Inflammatory macrophage (primary cell): ENCODE measurements around the gene KLF13.

Experiments used
- DNase-seq, 2 donors: peaks; one replicate each; pipeline ENCODE4 v3.0.0-alpha.2; 2020 to 2022

KLF13 gene

DNA sequence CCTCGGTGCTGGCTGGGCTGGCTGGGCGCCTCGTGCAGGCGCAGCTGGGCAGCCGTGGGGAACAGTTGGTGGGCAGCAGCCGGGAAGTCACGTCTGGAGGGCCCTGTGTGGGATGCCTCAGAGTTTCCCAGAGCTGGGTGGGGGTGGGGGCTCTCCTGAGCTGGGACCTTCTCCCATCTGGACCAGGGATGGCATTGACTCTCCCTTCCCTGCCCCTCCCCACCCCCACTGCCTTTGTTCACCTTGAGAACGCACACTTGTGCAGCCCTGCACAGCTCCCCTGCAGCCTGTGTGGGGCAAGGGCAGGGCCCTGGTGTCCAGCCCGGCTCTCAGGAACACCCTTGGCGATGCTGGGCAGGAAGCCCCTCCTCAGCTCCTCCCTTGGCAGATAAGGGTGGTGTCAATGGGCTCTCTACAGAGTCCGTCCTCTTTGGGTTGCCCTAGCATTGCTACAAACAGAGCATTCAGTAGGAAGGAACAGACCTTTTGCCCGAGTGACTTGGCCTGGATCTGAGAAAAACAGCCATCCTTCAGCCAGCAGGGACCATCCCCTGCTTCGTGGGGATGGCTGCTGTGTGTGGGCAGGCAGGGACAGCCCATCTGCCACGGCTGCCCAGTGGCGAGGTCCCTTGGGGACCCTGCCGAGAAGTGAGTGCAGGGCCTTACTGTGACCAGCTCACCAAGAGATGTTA lies 25.5 kb upstream of the KLF13 start:
- no peak for DNase-seq

DNA sequence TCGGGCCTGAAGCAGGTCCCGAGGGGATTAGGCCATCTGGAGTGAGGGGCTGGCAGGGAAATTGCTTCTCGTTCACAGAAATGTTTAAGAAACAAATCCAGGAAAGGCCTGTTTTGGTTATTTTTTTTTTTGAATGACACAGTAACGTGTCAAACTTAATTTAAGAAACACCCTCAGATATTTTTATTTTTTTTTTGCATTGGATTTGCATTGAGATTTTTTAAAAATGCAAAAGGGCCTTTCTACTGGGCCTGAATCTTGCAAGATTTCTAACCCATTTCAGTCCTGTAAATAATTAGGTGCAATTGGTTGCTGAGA lies 25.0 kb upstream of the KLF13 start:
- no peak for DNase-seq

- no peak for DNase-seq
These were observed 24.5 kb upstream of the KLF13 start for GRCh38 chr15:31302029-31302657.

GRCh38 chr15:31302778-31303725 lies 23.6 kb upstream of the KLF13 start:
- DNase-seq: peak; percentile 46 to 59

DNA sequence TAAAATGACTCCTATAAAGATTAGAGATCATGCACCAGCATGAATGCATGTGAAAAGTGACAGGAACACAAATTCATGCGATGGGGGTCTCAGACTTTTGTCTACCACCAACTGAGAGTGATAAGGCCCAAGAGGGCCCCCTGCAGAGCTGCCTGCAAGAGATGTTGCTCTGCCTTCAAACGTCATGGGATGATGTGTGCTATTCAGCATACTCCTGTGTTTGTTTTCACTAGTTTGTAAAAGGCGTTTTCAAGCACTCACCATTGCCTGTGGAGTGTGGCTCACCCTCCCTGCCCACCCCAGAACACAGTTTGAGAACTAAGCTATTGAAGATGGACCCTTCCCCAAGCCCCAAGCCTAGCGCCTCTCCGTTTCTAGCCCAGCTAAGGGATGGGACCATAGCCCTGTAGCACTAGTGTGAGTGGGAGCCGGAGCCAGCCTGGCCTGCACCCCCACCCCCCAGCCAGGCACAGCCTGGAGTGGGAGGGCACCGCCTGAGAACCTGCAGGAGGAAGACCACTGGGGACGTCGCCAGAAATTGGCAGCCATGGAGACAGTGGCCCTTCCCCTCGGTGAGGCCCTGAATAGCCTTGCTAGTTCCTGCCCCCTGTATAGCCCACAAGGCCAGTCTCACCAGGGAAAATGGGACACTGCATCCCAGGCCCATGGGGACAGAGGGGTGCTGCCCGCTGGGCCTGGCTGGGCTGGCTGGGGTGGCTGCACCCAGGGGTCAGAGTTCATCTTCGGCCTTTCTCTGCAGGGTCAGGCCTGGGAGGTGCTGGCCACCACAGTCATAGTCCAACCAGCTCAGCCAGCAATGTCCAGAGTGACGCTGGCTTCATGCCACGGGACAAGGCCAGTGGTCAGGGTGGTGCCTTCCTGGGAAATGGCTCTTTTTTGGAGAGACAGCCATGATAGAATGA lies 22.6 kb upstream of the KLF13 start:
- DNase-seq: peak in 1 of 2 donors; percentile 10

GRCh38 chr15:31304751-31305365 lies 21.8 kb upstream of the KLF13 start:
- no peak for DNase-seq

DNA sequence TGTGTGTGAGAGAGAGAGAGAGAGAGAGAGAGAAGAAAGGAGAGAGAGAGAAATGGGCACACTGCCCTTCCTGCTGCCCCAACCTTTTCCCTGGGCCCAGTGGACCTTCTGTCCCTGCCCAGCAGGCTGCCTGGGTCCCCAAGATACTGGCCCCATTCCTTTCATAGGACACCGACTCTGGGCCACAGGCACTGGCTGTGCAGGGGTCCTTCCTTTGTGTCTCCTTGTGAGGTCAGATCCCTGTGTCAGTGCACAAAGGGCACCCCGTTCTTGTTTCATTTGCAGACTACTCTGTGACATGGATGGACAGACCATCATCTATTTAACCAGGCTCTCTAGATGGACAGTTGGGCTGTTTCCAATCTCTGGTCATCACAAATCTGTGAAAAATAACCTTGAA lies 21.3 kb upstream of the KLF13 start:
- DNase-seq: no peak

GRCh38 chr15:31305796-31306425 lies 20.7 kb upstream of the KLF13 start:
- DNase-seq: no peak

GRCh38 chr15:31306426-31307269 lies 20.0 kb upstream of the KLF13 start:
- no peak for DNase-seq

GRCh38 chr15:31307270-31308184 lies 19.1 kb upstream of the KLF13 start:
- no peak for DNase-seq

DNA sequence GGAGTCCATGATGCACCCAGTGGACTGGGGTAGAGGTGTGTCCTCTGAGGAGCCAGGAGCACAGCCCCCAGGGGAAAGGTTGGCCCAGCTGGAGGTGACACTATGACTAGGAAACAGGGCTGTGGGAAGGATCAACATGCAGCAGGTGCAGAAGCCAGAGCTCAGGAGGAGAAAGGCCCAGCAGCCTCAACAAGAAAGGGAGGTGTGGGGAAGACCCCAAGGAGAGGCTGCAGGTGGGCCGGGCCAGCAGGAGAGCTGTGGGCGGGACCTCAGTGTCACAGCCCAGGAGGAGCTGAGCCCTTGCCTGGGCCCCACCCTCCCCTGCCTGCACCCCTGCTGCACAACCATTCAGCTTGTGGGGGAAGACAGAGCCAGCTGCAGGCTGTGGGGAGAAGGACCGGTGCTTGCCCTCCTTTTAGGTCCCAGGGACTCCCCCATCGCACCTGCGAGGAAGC lies 18.4 kb upstream of the KLF13 start:
- no peak for DNase-seq

DNA sequence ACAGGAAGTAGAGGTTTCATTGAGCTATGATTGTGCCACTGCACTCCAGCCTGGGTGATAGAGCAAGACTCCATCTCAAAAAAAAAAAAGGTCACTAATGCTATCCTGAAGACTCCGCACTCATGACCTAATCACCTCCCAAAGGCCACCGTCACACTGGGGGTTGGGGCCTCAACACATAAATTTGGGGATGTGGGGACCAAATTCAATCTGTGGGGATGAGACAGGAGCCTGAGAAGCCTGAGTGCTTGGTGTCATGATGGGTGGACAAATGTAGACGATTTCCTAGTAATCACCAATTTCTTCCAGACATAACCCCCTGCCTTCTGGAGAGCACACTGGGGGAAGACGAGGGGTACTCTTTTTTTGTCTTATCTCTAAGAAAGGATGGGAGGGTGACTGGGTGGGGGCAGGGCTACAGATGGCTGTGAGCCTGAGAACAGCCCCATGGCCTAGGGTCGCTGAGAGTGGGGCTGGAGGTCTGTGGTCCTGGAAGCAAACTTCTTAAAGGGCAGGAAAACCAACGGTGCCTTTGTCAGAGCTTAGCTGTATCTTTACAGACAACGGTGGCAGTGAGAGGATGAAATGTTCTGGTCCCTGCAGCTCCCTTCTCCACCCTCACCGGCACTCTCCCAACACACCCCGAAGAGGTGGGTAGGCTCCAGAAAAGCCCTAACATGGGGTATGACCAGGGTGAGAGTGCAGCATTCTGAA lies 16.6 kb upstream of the KLF13 start:
- DNase-seq: no peak

DNA sequence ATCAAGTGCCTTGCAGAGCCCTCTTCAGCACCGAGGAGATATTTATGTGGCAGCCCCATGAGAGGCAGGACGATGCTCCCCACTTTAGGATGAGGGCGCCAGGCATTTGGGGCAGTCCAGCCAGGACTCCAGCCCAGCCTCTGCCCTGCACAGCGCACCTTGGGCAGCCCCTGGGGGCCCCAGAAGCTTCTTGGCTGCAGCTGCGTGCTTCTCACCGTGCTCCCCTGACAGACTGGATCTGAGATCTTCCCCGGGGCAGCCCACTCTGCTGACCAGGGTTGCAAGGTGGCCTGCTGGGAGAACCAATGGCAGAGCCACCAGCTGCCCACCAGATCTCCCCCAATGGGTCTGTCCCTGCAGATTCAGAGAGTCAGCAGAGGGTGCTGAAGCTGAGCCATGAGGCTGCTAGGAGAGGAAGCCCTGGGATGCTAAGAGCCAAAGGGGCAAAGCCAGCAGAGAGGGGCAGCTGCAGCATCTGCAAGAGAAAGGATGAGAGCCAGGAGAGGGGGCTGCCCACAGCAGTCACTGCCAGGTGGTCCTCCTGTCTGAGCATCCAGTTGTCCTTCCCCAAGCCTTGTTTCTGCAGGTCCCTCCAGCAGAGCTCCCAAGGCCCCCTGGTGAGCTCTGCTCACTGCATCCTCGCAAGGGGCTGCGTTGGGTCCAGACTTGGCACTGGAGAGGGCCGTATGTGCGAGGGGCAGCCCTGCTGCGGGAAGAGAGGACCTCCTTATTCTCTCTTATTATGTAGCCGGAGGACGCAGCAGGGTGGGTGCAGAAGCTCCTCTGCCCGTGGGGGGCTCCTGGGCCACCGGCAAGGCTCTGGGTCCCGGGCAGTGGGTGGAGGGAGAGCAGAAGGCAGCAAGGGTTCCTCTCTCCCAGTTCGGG lies 14.7 kb upstream of the KLF13 start:
- DNase-seq: no peak

DNA sequence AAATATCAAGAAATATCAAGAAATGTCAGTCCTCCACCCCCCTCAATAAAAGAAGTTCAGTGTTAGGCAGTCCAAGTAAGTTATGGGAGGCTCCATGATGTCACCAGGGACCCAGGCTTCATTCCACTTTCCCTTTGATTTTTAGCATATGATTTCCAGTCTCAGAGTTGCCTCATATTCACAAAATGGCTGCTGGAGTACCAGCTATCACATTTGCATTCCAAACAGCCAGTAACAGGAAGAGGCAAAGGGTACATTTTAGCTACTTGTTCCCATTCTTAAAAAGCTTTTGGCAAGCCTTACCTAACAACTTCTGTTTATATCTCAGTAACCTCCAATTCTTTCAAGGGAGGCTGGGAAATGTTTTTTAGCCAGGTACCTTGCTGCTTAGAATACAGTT lies 13.4 kb upstream of the KLF13 start:
- no peak for DNase-seq

GRCh38 chr15:31314380-31314779 lies 12.3 kb upstream of the KLF13 start:
- no peak for DNase-seq

GRCh38 chr15:31316135-31316795 lies 10.4 kb upstream of the KLF13 start:
- no peak for DNase-seq

GRCh38 chr15:31317017-31317416 lies 9.6 kb upstream of the KLF13 start:
- DNase-seq: no peak
